Uterus (tissue), 4 donors: ENCODE data around the gene ULK4. TPM values are rescaled to one million over a fixed set of nuclear protein-coding genes. Genes with fewer than 3 reads are reported as not detected.

Experiments
- DNase-seq, 2 donors: peaks; one replicate each; pipeline ENCODE4 v3.0.0-alpha.2; 2019 to 2020
- H3K27ac ChIP-seq, 2 donors: fragments of 200-600 bp; sonication (generic); 1 replicate in 1 of 2; 2 replicates in 1 of 2; pipeline ENCODE4 v1.5.1; 2016 to 2018
- H3K27me3 ChIP-seq, 2 donors: fragments of 200-600 bp; sonication (generic); one replicate each; pipeline ENCODE4 v1.5.1; 2018 to 2019; ENCODE audit warnings: control low read depth in 1 of 2
- H3K36me3 ChIP-seq, 2 donors: fragments of 200-600 bp; sonication (generic); one replicate each; pipeline ENCODE4 v1.5.1; 2019; ENCODE audit warnings: control low read depth in 1 of 2
- H3K4me1 ChIP-seq, 2 donors: fragments of 200-600 bp; sonication (generic); one replicate each; pipeline ENCODE4 v1.5.1; 2018 to 2019; ENCODE audit warnings: control low read depth in 1 of 2
- H3K4me3 ChIP-seq, 2 donors: fragments of 200-600 bp; sonication (generic); 1 replicate in 1 of 2; 2 replicates in 1 of 2; pipeline ENCODE4 v1.5.1; 2018 to 2019; ENCODE audit warnings: mild to moderate bottlenecking in 1 of 2
- H3K9me3 ChIP-seq, 2 donors: fragments of 200-600 bp; sonication (generic); one replicate each; pipeline ENCODE4 v1.5.1; 2019; ENCODE audit warnings: control low read depth in 1 of 2
- CTCF ChIP-seq, 4 experiments: fragments of 200-600 bp in 2 of 4; fragments of 450-650 bp in 2 of 4; sonication (generic) in 2 of 4; IDR thresholded peaks; one replicate each; pipeline ENCODE4 v1.5.1; 2016 to 2019; ENCODE audit warnings: antibody characterized with exemption in 4 of 4, mild to moderate bottlenecking in 2 of 4, moderate library complexity in 1 of 4
- POLR2A ChIP-seq, 2 donors: fragments of 450-650 bp; IDR thresholded peaks; one replicate each; pipeline ENCODE4 v1.6.1; 2016; ENCODE audit warnings: antibody characterized with exemption in 2 of 2, mild to moderate bottlenecking in 1 of 2, moderate library complexity in 1 of 2
- intact Hi-C: fragments of 100-400 bp; cut with DNase I; formaldehyde crosslinking; loops from one replicate; pipeline ENCODE4 v1.15.1; 2023; ENCODE audit warnings: low total_unique reads
- total RNA-seq, 4 donors: library from RNA; depleted of rRNA in 3 of 4; stranded (reverse); fragments of >200 nt in 3 of 4; gene quantifications; one replicate each; pipeline versions ENCODE4 v1.1.0 to v1.2.4, GENCODE V29; 2014 to 2023
- donor health status: DM: yes; HTN: yes; CAD: no.

The ULK4 gene
- total RNA-seq, 4 donors from 2014 or later: 8.7 to 118 (median 26.1) TPM

GRCh38 chr3:41352510-41352909, 609.4 kb downstream of the ULK4 start:
- Histone ChIP-seq H3K4me1 (no peaks in the 10 kb centered on the region), H3K9me3 (no peaks in the 10 kb centered on the region), H3K4me3 (no peak overlapping the region), H3K36me3 (no peaks in the 10 kb centered on the region), H3K27me3 (no peaks in the 10 kb centered on the region), H3K27ac (no peak overlapping the region)
- intact Hi-C loops: no loop called here
- TF ChIP-seq CTCF (IDR thresholded peaks at IDR 0.05): no peak
- TF ChIP-seq POLR2A (IDR thresholded peaks at IDR 0.05): no peak
- no peak for DNase-seq

- no peak overlapping the region for H3K27ac ChIP-seq
- H3K36me3 ChIP-seq: no peaks in the 10 kb centered on the region
- TF ChIP-seq CTCF (IDR thresholded peaks at IDR 0.05) (no peak), POLR2A (IDR thresholded peaks at IDR 0.05) (no peak)
- H3K4me3 ChIP-seq: no peak overlapping the region
- no peaks in the 10 kb centered on the region for H3K4me1 ChIP-seq
- intact Hi-C loops: no loop called here
- DNase-seq: no peak
- H3K27me3 ChIP-seq: no peaks in the 10 kb centered on the region
- no peaks in the 10 kb centered on the region for H3K9me3 ChIP-seq
Measured at GRCh38 chr3:41350441-41350840, 611.5 kb downstream of the ULK4 start.

DNA sequence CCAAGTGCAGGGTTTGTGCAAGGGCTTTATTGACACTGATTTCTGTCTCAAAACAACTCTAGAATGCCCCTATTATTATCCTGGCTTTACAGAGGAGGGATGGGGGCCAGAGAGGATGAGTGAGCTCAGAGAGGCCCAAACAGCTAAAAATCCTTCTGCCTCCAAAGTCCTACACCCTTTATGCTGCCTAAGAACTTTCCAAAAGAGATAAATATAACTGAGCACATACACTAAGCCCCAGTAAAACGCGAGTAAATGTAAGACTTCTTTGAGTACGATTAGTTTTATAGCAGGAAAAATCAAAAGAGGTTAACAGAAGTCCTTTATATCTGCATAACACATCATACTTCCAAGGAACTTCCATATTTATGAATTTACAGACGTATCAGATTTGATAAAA, 613.5 kb downstream of the ULK4 start:
- intact Hi-C loops: no loop called here
- no peak for TF ChIP-seq CTCF (IDR thresholded peaks at IDR 0.05)
- TF ChIP-seq POLR2A (IDR thresholded peaks at IDR 0.05): no peak

GRCh38 chr3:41346698-41347270, 615.1 kb downstream of the ULK4 start:
- Histone ChIP-seq H3K27ac (no peak overlapping the region), H3K9me3 (no peaks in the 10 kb centered on the region), H3K4me3 (no peak overlapping the region), H3K36me3 (no peaks in the 10 kb centered on the region), H3K27me3 (no peaks in the 10 kb centered on the region), H3K4me1 (no peaks in the 10 kb centered on the region)
- TF ChIP-seq POLR2A (IDR thresholded peaks at IDR 0.05): no peak
- TF ChIP-seq CTCF (IDR thresholded peaks at IDR 0.05): no peak
- DNase-seq: no peak
- intact Hi-C loops: no loop called here

More for the DNA sequence above, 613.5 kb downstream of the ULK4 start:
- no peak for DNase-seq
- H3K9me3 ChIP-seq: no peaks in the 10 kb centered on the region
- no peak overlapping the region for H3K4me3 ChIP-seq
- H3K27me3 ChIP-seq: no peaks in the 10 kb centered on the region
- no peaks in the 10 kb centered on the region for H3K36me3 ChIP-seq
- no peaks in the 10 kb centered on the region for H3K4me1 ChIP-seq
- no peak overlapping the region for H3K27ac ChIP-seq

GRCh38 chr3:41345788-41346187, 616.1 kb downstream of the ULK4 start:
- no peak overlapping the region for H3K4me3 ChIP-seq
- H3K27me3 ChIP-seq: no peaks in the 10 kb centered on the region
- no peaks in the 10 kb centered on the region for H3K9me3 ChIP-seq
- no peaks in the 10 kb centered on the region for H3K36me3 ChIP-seq
- intact Hi-C loops: no loop called here
- H3K27ac ChIP-seq: no peak overlapping the region
- no peak for DNase-seq
- TF ChIP-seq POLR2A (IDR thresholded peaks at IDR 0.05) (no peak), CTCF (IDR thresholded peaks at IDR 0.05) (no peak)
- H3K4me1 ChIP-seq: no peaks in the 10 kb centered on the region
